T-helper 2 cell treated with Interferon-gamma antibody and Interleukin-4, amounts not matched to agents 100 ng/mL and 5 ng/mL, for 36 hours (primary cell): Measurements from ENCODE around the gene GFAP. TPM values are rescaled to one million over a fixed set of nuclear protein-coding genes. Genes with fewer than 3 reads are reported as not detected.

Experiments
- intact Hi-C: fragments of 100-400 bp; cut with micrococcal nuclease; formaldehyde crosslinking; loops from one replicate; pipeline ENCODE4 v1.15.1; 2023
- total RNA-seq: library from RNA; stranded (reverse); gene quantifications from 2 replicates; pipeline ENCODE4 v1.2.3, GENCODE V29; 2022

The GFAP gene
- total RNA-seq, 1 donor from 2014 or later: not detected

DNA sequence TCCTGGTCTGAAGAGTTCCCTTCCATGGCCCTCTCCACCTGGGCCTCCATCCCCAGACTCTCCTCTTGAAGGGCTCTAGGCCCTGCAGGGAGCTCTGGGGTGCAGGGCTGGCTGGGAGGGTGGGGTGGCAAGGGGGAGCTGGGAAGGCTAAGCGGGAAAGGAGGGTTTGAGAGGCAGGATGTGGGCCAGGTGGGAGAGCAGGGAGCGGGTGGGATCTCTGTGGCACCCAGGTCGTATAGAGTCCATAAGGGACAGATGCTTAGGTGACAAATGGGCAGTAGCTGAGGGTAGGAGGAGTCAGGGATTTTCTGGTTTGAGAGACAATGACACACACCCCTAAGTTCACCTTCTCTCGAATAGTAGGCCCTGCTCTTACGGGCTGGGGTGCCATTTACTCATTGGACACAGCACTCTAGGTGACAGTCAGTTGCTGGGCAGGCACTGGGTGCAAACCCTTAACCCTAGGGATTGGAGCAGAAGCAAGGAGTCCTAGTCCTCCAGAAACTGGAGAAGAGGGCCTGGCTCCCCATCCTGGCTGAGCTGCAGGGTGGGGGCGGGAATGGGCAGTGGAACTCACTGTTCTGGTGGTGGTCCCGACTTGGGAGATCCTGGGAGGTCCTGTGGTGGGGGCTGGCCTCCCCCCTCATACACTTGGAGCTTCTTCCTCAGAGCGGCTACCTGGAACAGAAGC, 16.9 kb upstream of the GFAP start:
- intact Hi-C loops: no loop called here

DNA sequence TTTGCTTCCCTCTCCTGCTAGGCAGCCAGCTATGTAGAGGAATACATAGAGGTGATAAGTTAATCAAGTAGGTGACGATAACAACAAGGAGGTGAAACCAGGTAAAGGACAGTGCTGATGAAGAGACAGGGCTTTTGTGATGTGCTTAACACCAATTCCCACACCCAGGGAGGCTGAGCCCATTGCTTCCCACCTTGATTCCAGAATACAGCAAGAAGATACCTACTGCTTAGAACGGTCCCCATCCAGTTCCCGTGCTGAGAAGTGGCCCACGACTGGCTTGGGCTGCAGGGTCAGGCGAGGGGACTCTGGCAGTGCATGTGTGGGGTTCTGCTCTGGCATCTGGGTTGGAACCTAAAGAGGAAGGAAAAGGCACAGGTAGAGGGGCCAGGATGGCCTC, 16.1 kb upstream of the GFAP start:
- intact Hi-C loops: no loop called here

DNA sequence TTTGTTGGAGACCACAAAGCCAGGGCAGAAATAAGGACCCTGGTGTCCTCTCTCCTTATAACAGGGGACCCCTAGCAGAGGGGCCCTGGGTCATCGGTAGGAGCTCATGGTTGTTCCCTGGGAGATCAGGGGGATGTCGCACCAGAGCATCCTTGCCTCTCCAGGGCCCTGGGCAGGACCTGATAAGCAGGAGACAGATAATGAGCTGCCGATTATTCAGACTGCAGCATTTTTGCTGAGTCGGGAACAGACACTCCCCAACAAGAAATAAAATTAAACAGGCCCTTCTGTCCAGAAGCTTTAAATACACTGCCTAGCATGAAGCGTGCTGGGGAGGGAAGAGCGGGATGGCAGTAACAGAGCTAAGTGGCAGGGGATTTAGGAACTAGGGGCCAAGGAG, 15.4 kb upstream of the GFAP start:
- intact Hi-C loops: no loop called here

DNA sequence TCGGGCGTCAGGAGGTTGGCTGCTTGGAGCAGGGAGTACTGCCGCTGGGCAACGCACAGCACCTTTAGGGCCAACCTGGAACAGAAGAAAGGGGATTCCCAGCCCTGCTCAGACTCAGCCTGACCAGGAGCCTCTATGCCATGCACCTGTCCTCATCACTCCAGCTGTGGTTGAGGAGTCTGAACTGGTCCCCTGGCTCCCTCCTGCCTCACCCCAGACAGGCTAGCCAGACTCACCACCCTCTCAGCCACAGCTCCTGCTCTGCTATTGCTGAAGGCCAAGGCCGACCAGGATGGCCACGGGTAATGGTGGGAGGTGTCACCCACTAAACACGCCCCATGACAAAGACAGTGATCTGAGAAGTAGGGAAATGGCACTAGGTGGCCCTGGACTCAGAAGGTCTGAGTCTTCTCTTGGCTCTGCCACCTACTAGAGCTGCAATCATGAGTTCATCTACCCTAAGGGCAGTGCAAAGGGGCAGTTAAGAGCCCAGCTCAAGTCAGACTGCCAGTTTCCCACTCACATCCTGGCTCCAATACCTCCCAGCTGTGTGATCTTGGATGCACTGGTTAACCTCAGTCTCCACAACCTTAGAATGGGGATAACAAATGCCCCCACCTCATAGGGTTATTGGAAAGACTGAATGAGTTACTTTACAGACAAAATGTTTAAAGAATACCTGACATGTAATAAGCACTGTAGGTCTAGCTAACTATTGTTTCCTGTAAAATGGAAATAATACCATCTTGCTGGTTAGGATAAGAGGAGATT, 13.8 kb upstream of the GFAP start:
- intact Hi-C loops: no loop called here

DNA sequence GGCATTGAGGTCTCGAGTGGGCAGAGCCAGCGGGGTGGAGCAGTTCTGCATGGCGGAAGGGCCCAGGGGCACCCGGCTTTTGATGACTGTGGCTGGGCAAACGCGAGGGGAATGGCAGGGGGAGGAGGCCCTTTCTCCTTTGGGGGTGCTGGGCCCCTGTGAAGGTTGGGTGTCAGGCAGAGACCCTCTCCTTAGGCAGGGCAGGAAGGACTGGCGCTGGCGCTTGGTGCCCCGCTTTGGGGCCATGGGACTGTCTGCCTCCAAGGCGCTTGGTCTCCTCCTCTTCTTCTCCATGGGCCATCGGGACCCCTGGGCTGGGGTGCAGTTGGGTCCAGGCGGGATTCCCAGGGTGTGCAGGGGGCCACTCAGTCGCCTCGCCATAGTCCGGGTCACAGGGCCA, 12.8 kb upstream of the GFAP start:
- intact Hi-C loops: no loop called here

DNA sequence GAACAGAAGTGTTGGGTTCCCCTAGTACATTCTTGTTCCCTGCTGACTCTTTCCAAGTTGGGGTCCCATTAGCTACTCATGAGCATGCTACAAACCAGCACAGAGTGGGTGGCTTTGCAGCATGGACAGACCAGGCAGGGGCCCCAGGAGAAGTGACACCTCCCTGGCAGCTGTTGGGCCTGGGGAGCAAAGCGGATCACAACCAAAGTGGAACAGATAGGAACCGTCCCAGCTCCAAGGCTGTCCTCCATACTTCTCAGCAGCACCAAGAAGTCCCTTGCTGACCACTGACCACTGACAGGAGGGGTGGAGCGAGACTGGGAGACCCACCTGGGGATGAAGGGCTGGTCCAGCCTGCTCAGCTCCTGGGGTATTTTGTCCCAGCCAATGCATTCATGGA, 12.4 kb upstream of the GFAP start:
- intact Hi-C loops: no loop called here

DNA sequence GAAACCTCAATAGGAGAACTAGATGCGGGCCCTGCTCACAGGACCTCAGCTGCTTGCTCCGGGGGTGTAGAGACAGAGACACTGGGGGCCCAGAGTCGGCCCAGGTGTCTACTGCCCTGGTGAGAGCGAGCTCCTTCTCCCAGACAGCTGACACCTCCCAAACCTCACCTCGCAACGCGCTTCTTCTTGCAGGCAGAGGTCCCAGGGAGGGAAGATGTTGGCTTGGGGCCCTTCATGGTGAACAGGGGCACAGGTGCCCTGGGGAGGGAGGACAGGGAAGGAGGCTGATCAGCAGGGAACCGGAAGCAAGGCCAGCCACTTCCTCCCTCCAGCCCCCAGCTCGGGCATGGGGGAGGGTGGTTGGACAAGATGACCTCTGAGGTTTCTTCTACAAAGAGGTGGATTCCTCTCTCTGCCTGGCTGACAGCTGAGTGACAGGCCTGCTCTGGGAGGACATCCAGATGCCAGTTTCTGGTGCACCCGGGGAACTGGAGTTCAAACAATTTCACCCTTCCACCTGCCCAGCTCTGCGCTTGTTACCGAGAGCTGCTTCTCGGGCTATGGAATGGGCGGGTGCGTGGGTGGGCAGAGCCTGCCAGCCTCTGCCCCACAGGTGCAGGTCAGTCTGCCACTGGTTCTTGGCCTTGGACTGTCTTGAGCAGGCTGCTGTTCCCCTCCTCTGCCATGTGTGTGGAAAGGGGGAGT, 11.7 kb upstream of the GFAP start:
- intact Hi-C loops: no loop called here

DNA sequence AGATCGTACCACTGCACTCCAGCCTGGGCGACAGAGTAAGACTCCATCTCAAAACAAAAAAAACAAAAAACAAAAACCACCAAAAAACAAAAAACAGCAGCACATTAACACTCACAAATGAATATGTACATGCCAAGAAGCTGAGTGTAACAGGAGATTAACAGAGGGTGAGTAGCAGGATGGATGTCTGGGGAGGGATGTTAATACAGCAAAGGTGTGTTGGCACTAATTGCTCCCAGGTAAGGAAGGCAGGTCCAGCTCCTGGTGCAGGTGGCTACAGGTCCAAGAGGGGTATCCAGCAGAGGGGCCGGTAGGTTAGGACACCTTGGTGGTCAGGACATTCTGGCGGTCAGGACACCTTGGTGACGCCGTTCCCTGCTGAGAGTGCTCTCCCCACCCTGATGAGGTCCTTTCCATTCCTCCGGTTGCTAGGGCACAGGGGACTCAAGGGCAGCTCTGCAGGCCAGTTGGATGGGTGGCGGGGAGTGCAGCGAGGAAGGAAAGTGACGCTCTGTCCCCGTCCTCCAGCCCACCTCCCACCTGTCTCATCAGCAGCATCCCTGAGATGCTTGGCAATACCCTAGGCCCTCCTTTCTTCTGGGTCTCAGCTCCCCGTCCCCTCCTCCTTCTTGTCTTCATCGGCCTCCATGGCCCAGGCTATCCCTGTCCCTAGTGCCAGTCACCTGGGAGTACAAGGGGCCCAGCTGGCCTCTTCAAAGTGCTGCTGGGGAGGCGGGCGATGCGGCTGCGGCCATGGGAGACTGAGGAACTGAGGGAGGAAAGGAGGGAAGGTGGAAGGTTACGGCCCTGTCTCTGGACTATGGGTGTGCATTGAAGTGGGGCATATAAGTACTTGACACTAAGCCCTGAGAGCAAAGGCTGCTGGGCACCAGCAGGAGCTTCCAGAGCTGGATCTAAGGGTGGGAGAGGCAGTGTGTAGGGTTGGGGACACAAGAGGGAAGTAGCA, 10.7 kb upstream of the GFAP start:
- intact Hi-C loops: no loop called here

DNA sequence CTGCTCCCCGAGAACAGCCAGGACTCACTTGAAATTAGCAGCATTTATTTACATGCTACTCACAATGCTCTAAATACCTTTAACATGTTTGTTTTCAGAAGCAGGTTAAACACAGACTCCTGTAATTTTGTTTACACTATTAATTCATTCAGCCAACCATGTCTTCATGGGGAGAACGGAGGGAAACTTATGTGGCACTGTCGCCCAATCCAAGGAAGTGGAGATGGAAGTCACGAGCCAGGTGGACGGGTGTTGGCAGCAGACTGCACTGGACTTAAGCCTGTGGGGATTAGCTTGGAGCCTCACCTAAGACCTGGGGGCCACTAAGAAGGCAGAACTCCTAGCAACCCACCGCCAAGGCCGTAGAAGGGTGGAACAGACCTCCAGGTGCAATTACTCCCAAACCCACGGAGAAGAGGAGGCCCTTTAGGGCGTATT, 8.8 kb upstream of the GFAP start:
- intact Hi-C loops: no loop called here

DNA sequence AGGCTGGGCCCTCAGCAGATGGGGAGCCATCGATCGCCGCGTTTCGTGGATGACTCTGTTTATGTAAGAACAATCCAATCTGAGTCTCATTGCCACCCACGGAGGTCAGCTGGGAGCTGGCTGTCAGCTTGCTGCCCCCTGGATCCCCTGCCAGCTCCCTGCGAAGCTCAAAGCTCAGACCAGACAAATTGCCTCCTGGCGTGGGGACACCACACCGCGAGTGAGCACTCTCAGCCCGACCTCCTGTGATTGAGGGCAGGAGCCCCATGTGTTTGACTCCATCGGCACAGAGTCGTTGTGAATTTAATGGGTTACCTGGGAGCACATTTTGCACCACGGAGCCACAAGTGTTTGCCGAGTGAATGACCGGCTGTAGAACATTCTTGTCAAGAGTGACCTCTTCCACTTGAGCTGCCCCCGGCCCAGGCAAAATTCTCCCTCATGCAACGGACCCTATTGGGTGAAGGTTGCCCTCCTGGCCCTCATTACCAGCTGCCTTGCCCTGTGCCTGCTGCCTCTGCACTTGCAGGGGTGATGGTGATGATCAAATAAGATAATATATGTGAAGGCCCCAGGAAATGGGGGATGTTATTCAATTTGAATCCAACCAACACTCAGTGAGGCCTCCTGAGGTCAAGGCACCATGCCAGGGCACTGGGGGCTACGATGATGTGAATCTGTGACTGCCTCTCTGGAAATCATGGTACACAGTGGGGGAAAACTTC, 7.6 kb upstream of the GFAP start:
- intact Hi-C loops: no loop called here

DNA sequence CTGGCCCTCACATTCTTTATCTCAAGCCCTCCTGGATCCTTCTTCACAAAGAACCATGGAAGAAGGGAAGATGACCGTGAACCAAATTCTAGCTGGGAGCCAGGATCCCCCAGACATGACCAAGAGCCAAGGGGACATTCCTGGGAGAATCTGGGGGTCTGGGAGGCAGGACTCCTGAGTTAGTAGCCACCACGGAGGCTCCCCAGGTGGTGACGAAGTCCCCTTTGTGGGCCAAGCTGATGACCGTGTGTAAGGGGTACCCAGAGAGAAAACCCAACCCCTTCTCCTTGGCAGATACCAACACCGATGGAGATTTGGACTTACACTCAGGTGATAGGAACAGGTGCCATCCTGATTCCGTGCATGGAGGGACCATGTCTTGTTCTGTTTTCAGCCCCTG, 6.8 kb upstream of the GFAP start:
- intact Hi-C loops: no loop called here

DNA sequence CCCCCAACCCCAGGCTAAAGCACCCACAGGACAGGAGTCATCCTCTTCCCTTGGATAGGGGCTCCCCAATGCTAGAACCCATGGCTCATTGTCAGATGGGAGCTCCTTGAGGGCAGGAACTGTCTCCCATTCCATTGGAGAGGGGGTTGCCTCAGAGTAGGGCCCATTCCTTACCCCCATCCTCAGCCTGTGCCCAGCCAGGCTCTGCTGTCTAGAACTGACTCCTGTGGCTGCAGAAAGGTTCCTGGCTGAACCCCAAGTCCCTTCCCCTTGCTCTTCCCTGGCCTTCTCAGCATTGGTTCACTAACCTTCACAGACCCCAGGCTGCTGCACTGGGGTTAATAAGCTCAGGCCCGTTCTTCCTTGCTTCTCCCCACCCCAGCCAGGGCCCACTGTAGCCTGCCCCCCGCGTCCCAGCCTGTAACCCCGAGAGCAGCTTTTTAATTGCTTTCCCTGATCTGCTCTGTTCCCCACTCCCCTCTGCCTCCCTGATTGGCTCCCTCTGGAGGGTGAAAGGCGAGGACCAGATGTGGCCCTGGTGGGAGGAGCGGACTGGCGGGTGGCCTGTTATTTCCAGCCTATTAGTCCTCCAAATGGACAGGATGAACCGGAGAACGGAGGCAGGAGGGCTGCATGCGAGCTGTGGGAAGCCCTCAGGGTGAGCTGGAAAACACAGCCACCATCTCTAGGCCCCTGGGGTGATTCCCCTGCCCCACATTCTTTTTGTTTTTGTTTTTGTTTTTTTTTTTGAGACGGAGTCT, 6.0 kb upstream of the GFAP start:
- intact Hi-C loops: no loop called here

DNA sequence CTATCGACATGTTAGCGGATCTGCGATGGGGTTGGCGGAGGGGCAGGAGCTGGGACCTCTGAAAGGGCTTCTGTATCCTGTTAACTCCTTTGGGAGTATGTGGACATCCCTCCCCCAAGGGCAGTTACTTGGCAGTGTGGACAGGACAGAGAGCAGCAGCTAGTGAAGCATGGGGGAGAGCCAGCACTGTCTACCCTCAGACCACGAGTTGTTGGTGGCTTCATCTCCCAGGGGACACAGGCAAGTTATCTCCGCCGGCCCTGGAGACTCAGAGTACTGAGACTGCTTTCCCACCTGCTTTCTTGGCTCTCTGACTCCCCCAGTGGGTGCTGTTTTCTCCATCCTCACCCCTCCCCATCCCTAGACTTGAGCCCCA, 5.3 kb upstream of the GFAP start:
- intact Hi-C loops: loop anchor here (1.0 kb wide), 1 partner anchor 102 kb away; no protein-coding TSS in a partner anchor

DNA sequence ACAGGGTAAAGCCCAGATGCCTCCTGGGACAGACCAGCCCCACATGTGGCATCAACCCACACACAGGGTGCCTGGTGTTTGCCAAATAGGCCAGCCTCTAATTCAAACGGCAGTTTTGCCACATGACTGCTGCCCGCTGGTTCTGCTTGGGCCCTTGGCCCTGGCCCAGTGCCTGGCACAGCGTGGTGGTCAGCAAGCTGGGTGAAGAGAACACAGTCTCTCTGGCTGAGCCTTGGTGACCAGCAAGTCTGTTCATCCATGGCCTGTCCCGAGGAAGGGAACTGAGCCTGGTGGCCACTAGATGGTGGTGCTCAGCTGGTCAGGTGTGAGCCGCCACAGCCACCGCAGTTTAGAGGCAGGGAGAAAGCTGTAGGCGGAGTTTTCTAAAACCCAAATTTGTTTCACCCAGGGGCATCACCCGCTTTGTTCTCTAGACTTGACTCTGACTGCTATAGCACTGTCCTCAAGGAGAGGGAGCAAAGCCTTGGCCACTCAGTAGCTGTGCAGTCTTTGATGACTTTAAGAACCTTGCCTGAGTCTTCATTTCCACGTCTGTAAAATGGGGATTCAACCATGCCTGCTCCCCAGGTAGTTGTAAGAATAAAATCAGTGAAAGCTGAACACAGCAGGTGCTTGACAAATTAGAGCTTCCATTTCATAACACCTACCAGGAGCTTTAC, 4.7 kb upstream of the GFAP start:
- intact Hi-C loops: loop anchor here (1.0 kb wide), 1 partner anchor 102 kb away; no protein-coding TSS in a partner anchor

DNA sequence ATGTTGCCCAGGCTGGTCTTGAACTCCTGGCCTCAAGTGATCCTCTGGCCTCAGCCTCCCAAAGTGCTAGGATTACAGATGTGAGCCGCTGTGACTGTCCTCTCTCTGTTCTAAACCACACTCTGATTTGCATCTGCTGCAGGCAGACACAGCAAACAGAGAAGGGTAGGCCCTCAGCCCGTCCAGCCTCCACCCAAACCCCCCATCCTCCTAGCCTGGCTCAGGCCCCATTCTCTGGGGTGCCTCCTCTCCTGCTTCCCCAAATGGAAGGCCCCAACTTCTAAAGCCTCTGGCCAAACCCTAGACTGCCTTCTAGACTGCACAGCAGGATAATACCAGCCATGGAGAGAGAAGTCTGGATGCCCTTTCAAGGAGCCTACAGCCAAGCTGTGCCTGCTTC, 4.1 kb upstream of the GFAP start:
- intact Hi-C loops: no loop called here

DNA sequence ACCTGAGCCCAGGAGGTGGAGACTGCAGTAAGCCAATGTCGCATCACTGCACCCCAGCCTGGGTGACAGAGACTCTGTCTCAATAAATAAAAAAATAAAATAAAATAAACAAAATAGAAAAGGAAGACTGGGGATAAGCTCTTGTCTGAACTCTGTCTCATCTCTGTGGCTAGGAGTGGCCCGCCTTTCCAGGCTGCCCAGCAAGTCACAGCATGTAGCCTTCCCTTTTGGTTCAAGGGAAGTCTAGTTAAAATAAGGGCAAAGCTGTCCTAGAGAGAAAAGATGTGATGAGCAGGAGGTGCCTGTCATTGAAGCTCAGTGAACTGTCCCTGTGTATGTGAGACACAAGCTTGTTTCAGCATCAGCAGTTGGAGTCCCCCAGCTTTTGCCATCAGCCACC, 2.7 kb upstream of the GFAP start:
- intact Hi-C loops: no loop called here

DNA sequence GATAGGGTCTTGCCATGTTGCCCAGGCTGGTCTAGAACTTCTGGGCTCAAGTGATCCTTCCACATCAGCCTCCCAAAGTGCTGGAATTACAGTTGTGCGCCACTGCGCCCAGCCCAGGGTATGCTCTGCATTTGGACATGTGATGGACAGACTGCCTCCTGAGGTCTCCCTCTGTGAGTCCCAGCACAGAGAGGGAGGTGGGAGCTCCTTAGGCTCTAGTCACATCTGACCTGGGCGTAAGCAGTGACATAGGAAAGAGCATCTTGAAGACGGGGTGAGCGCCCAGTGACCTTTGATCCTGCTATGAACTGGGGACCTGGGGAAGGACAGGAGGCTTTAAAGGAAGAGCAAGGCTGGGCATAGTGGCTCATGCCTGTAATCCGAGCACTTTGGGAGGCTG, 2.2 kb upstream of the GFAP start:
- intact Hi-C loops: no loop called here

DNA sequence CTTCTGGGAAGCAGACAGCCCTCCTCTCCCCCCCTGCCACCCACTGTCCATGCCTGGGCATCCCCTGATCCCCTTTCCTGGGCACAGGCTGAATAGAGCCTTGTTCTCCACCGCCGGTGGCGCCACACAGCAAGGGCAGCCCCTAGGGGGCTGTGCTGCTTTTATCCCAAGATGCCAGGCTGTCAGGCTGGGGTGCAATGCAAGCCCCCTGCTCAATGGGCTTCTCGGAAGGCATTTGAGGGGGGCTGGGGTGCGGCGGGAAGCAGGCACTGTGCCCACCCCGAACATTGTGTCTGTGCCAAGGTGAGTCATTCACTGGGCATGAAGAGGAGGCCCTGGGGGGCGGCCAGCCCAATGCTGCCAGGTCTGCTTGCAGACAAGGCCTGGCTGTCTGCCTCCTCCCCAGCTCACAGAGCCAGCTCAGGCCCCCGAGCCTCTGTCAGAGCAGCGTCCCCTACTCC, 1.5 kb upstream of the GFAP start:
- intact Hi-C loops: no loop called here
